RWPE1 (cell line): Measurements from ENCODE around the gene CEP170B.
A peak's percentile ranks its signal among the peaks of the same experiment; 100 is the strongest.
"Not testable (repeated sequence)": the region's sequence is repeated elsewhere in the genome, so short reads cannot be mapped to it uniquely, and the experiment has no call there.

Source experiments
- CTCF ChIA-PET: fragments of 350-600 bp; sonication (Branson Sonifier 250); formaldehyde crosslinking; extraction: SDS; loops from one replicate; lab custom pipeline; 2021; lab: Yijun Ruan, JAX
- POLR2A ChIA-PET: fragments of 400-600 bp; formaldehyde crosslinking; extraction: SDS; loops from one replicate; lab custom pipeline; 2020; ENCODE audit warnings: antibody characterized with exemption; ENCODE audit not compliant: low non-redundant PET; lab: Yijun Ruan, JAX
- DNase-seq: peaks from one replicate; pipeline ENCODE4 v3.0.0; 2012; ENCODE audit warnings: low spot score
- H3K27ac ChIP-seq: fragments of 450-650 bp; 2 replicates; pipeline ENCODE4 v1.5.1; 2017
- TF ChIP-seq, protein P1 (sequence below): fragments of 450-650 bp; conservative IDR thresholded peaks from 2 replicates; pipeline ENCODE4 v1.5.1; 2017; ENCODE audit warnings: low read depth, mild to moderate bottlenecking

CEP170B gene

DNA sequence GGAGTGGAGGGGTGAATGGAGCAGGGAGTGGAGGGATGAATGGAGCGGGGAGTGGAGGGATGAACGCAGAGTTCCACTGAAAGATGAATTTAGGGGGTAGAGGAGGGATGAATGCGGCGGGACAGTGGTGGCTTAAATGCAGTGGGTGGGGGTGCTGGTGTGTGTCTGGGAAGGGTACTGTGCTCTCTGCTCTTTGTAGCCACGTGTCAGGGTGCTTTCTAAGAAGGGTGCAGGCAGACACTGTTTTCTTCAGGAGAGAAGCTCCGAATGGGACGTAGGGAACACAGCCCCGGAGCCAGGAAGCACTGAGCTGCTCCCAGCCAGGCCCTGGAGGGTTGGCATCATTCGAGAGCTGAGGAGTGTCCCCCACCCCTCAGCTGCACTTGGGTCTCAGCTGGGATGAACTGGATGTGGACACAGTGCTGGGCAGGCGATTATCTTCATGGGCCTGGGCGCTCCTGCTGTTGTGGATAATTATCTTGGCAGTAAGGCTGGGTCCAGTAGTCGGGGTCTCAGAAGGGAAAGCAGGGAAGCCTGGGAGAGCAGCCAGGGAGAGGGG lies 9.5 kb upstream of the CEP170B start:
- TF ChIP-seq, protein P1, sequence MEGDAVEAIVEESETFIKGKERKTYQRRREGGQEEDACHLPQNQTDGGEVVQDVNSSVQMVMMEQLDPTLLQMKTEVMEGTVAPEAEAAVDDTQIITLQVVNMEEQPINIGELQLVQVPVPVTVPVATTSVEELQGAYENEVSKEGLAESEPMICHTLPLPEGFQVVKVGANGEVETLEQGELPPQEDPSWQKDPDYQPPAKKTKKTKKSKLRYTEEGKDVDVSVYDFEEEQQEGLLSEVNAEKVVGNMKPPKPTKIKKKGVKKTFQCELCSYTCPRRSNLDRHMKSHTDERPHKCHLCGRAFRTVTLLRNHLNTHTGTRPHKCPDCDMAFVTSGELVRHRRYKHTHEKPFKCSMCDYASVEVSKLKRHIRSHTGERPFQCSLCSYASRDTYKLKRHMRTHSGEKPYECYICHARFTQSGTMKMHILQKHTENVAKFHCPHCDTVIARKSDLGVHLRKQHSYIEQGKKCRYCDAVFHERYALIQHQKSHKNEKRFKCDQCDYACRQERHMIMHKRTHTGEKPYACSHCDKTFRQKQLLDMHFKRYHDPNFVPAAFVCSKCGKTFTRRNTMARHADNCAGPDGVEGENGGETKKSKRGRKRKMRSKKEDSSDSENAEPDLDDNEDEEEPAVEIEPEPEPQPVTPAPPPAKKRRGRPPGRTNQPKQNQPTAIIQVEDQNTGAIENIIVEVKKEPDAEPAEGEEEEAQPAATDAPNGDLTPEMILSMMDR, result no peak
- POLR2A ChIA-PET, result interaction anchor here (1.6 kb wide), 1 partner anchor 9 kb away, joined by 6 read pairs; the partner anchor contains the start of gene CEP170B
- peak overlapping the region; percentile 34 for H3K27ac ChIP-seq
- no peak for DNase-seq
- CTCF ChIA-PET, result interaction anchor here (0.7 to 1.2 kb wide), 2 partner anchors 24 to 30 kb away, joined by 3 to 4 read pairs; no protein-coding TSS in a partner anchor

DNA sequence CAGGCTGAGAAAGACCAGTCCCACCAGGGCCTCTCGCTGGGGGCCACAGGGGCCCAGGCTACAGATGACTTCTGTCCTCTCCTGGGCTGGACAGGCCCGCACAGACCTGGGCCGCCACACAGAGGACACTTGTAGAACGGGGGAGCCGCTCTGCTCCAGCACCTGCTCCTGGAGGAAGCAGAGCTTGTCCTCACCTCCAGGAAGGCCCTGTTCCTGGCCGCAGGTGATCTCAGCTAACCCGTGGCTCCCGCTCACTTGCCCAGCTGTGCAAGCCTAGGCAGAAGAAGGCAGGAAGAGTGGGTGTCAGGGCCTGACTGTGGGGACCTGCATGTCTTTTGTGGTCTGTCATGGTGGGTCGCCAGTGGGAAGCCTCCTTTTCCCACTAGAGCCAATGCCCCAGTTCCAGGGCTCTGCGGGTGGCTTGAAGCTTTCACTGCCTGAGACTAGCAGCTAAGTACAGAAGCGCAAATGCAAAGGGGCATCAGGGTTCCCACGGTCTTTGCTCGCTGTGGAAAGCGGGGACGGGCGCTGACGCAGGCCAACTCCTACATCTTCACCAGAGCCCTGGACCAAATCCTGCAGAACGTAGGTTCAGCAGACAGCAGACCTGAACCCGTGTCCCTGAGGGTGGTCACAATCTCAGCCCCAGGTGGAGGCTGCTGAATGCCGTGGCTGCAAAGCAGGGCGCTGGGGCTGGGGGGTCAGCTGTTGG lies 8.8 kb upstream of the CEP170B start:
- no peak for DNase-seq
- peak overlapping the region; percentile 34 for H3K27ac ChIP-seq
- TF ChIP-seq, protein P1, result no peak
- ChIA-PET POLR2A (interaction anchor here (1.6 kb wide), 1 partner anchor 8 kb away, joined by 6 read pairs; the partner anchor contains the start of gene CEP170B), CTCF (interaction anchor here (0.7 to 1.2 kb wide), 3 partner anchors 10 to 30 kb away, joined by 3 to 4 read pairs (median 3); no protein-coding TSS in a partner anchor)

DNA sequence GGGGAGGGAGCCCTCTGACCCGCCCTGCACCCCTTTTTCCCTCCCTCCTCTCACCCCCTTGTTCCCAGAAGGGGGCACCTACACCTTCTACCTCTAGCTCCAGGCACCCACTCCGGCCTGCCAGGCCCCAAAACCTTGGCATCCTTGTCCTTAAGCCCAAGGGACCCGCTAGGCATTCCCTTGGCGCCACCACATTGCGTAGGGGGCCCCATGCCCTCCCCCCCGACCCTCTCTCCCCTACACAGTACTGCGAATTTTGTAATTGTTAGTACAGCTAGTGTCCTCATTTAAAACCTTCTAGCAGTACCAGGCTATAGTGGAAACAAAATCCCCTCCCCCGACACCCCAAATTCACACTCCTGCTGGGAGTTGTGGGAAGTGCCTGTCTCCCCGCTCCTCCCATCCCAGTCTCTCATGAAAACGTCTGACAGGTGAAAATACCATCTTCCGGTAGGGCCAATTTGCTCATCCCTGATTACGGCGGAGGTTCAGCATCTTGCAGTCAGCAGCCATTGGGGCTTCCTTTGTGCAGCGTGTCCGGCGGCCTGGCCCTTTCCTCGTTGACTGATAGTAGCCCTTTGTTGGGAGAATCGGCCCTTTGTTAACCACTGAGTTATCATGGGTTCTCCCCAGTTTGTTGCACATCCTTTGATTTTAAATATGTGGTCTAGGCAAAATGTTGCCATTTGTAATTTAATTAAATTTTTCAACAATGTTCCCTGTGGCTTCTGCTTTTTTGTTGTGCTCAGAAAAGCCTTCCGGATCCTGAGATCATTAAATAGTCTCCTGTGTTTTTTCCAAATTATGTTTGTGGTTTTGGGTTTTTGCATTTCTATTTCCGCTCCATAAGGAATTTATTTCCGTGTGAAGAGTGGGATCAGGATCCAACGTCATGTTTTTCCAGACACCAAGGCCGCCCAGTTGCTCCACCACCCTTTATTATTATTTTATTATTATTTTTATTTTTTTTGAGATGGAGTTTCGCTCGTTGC lies 7.9 kb upstream of the CEP170B start:
- peak overlapping the region; percentile 34; the same call in 1 of the 2 replicates for H3K27ac ChIP-seq
- CTCF ChIA-PET, result interaction anchor here (0.6 to 1.2 kb wide), 3 partner anchors 11 to 88 kb away, joined by 3 to 5 read pairs (median 3); no protein-coding TSS in a partner anchor
- peak; percentile 38 for DNase-seq
- POLR2A ChIA-PET, result interaction anchor here (1.6 kb wide), 1 partner anchor 7 kb away, joined by 6 read pairs; the partner anchor contains the start of gene CEP170B
- TF ChIP-seq, protein P1, result no peak

DNA sequence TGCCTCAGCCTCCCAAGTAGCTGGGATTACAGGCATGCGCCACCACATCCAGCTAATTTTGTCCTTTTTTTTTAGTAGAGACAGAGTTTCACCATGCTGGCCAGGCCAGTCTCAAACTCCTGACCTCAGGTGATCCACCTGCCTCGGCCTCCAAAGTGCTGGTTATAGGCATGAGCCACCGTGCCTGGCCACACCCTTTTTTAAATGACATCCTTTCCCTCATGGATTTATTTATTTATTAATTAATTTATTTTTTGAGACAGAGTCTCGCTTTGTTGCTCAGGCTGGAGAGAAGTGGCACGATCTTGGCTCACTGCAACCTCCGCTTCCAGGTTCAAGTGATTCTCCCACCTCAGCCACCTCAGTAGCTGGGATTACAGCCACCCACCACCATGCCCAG lies 7.1 kb upstream of the CEP170B start:
- POLR2A ChIA-PET, H3K27ac ChIP-seq, DNase-seq, CTCF ChIA-PET: not testable (repeated sequence)

DNA sequence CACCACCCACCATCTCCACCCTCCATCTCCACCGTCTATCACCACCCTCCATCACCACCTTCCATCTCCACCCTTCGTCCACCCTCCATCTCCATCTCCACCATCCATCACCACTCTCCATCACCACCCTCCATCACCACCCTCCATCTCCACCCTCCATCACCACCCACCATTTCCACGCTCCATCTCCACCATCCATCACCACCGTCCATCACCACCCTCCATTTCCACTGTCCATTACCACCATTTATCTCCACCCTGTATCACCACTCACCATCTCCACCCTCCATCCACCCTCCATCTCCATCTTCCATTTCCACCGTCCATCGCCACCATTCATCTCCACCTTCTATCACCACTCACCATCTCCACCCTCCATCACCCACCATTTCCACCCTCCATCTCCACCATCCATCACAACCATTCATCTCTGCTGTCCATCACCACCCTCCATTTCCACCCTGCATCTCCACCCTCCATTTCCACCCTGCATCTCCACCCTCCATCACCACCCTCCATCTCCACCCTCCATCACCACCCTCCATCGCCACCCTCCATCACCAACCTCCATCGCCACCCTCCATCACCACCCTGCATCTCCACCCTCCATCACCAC lies 6.1 kb upstream of the CEP170B start:
- POLR2A ChIA-PET, result no interaction called here
- H3K27ac ChIP-seq, result no peak overlapping the region
- TF ChIP-seq, protein P1, result no peak
- CTCF ChIA-PET, result no interaction called here
- no peak for DNase-seq

DNA sequence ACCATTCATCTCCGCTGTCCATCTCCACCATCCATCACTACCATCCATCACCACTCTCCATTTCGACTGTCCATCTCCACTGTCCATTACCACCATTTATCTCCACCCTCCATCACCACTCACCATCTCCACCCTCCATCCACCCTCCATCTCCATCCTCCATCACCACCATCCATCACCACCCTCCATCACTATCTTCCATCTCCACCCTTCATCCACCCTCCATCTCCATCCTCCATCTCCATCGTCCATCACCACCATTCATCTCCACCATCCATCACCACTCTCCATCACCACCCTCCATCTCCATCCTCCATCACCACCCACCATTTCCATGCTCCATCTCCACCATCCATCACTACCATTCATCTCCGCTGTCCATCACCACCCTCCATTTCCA lies 5.2 kb upstream of the CEP170B start:
- POLR2A ChIA-PET, result no interaction called here
- TF ChIP-seq, protein P1, result no peak
- CTCF ChIA-PET, result no interaction called here
- no peak overlapping the region for H3K27ac ChIP-seq
- no peak for DNase-seq
